GM23338 (cell line): Measurements from ENCODE around the gene KLHL6. TPM values are rescaled to one million over a fixed set of nuclear protein-coding genes. Genes with fewer than 3 reads are reported as not detected.

ENCODE experiments used
- ATAC-seq: fragments of 200-7000 bp; cut with Tn5 transposase; 3 replicates; pipeline ENCODE4 v1.9.1; 2020
- DNase-seq: peaks from one replicate; pipeline ENCODE4 v3.0.0-alpha.2; 2015; ENCODE audit warnings: low spot score
- H2AFZ ChIP-seq: fragments of 200-600 bp; sonication (generic); 2 replicates; pipeline ENCODE4 v1.8.0; 2016; ENCODE audit warnings: antibody characterized with exemption, mild to moderate bottlenecking, moderate library complexity
- H3F3A ChIP-seq: fragments of 200-600 bp; sonication (generic); replicated peaks from 2 replicates; pipeline ENCODE4 v1.8.0; 2017; ENCODE audit warnings: antibody characterized with exemption, mixed run types, low read depth
- H3K27ac ChIP-seq: fragments of 200-600 bp; sonication (generic); 2 replicates; pipeline ENCODE4 v1.6.1; 2016; ENCODE audit warnings: low read depth
- H3K27me3 ChIP-seq: fragments of 200-600 bp; sonication (generic); 2 replicates; pipeline ENCODE4 v1.8.0; 2016; ENCODE audit warnings: mild to moderate bottlenecking, mixed run types, moderate library complexity; ENCODE audit not compliant: insufficient read depth
- H3K36me3 ChIP-seq: fragments of 200-600 bp; sonication (generic); 2 replicates; pipeline ENCODE4 v1.8.0; 2016; ENCODE audit warnings: mild to moderate bottlenecking; ENCODE audit not compliant: insufficient read depth
- H3K4me1 ChIP-seq: fragments of 200-600 bp; sonication (generic); 2 replicates; pipeline ENCODE4 v1.8.0; 2016; ENCODE audit warnings: mild to moderate bottlenecking, moderate library complexity; ENCODE audit not compliant: insufficient read depth
- H3K4me2 ChIP-seq: fragments of 200-600 bp; sonication (generic); 2 replicates; pipeline ENCODE4 v1.7.1; 2017; ENCODE audit warnings: mixed run types
- H3K4me3 ChIP-seq: fragments of 200-600 bp; sonication (generic); 2 replicates; pipeline ENCODE4 v1.6.1; 2016; ENCODE audit warnings: mixed run types
- H3K79me2 ChIP-seq: fragments of 200-600 bp; sonication (generic); replicated peaks from 2 replicates; pipeline ENCODE4 v1.8.0; 2017; ENCODE audit warnings: mild to moderate bottlenecking; ENCODE audit not compliant: insufficient read depth
- H3K9me2 ChIP-seq: fragments of 200-600 bp; sonication (generic); 2 replicates; pipeline ENCODE4 v1.8.0; 2017; ENCODE audit not compliant: insufficient read depth
- H4K20me1 ChIP-seq: fragments of 200-600 bp; sonication (generic); replicated peaks from 2 replicates; pipeline ENCODE4 v1.8.0; 2017; ENCODE audit warnings: mild to moderate bottlenecking; ENCODE audit not compliant: insufficient read depth
- H3K27ac Mint-ChIP-seq: 2 replicates; pipeline ENCODE4 v1.8.0; 2020; ENCODE audit warnings: inconsistent platforms, mild to moderate bottlenecking, moderate library complexity, mixed read lengths
- H3K27me3 Mint-ChIP-seq: 3 replicates; pipeline ENCODE4 v1.8.0; 2022; ENCODE audit warnings: low read depth, mild to moderate bottlenecking, moderate library complexity, mixed read lengths, inconsistent platforms; ENCODE audit not compliant: insufficient read depth, poor library complexity
- H3K36me3 Mint-ChIP-seq: 3 replicates; pipeline ENCODE4 v1.8.0; 2021; ENCODE audit warnings: low read depth, mild to moderate bottlenecking, inconsistent platforms, moderate library complexity, mixed read lengths
- H3K4me1 Mint-ChIP-seq: 3 replicates; pipeline ENCODE4 v1.8.0; 2020; ENCODE audit warnings: mild to moderate bottlenecking, inconsistent platforms, mixed read lengths
- H3K4me3 Mint-ChIP-seq: 3 replicates; pipeline ENCODE4 v1.8.0; 2021; ENCODE audit warnings: moderate library complexity, mild to moderate bottlenecking, inconsistent platforms, mixed read lengths
- H3K9me3 Mint-ChIP-seq: 3 replicates; pipeline ENCODE4 v1.8.0; 2020; ENCODE audit warnings: moderate library complexity, mild to moderate bottlenecking, inconsistent platforms, mixed read lengths
- CREB1 ChIP-seq: fragments of 250-450 bp; sonication (Bioruptor Pico); IDR thresholded peaks from 2 replicates; pipeline ENCODE4 v1.5.0; 2020; ENCODE audit warnings: low read depth, mild to moderate bottlenecking, moderate library complexity
- EZH2 ChIP-seq: fragments of 200-600 bp; sonication (generic); IDR thresholded peaks from one replicate; pipeline ENCODE4 v1.8.0; 2017; ENCODE audit warnings: antibody characterized with exemption, mild to moderate bottlenecking, low read depth; ENCODE audit not compliant: unreplicated experiment
- EZH2phosphoT487 ChIP-seq: fragments of 200-600 bp; sonication (generic); IDR thresholded peaks from one replicate; pipeline ENCODE4 v1.8.1; 2018; ENCODE audit warnings: antibody characterized with exemption; ENCODE audit not compliant: unreplicated experiment
- JUNB ChIP-seq: IDR thresholded peaks from one replicate; pipeline ENCODE4 v1.6.1; 2016; ENCODE audit warnings: antibody characterized with exemption; ENCODE audit not compliant: unreplicated experiment
- NANOG ChIP-seq: IDR thresholded peaks from 2 replicates; pipeline ENCODE4 v1.6.1; 2016; ENCODE audit warnings: antibody characterized with exemption, borderline replicate concordance
- POLR2AphosphoS5 ChIP-seq: IDR thresholded peaks from 2 replicates; pipeline ENCODE4 v1.6.1; 2016; ENCODE audit warnings: antibody characterized with exemption, low read depth
- STAT1 ChIP-seq: IDR thresholded peaks from one replicate; pipeline ENCODE4 v1.6.1; 2016; ENCODE audit warnings: antibody characterized with exemption; ENCODE audit not compliant: unreplicated experiment
- ZNF114 ChIP-seq: fragments of 250-450 bp; sonication (Bioruptor Pico); IDR thresholded peaks from 2 replicates; pipeline ENCODE4 v1.5.0; 2020; ENCODE audit warnings: mild to moderate bottlenecking, moderate library complexity
- ZNF331 ChIP-seq: fragments of 250-450 bp; sonication (Bioruptor Pico); IDR thresholded peaks from 2 replicates; pipeline ENCODE4 v1.5.0; 2020; ENCODE audit warnings: low read depth, mild to moderate bottlenecking, moderate library complexity
- polyA plus RNA-seq: library from polyadenylated mRNA; unstranded; fragments of >200 nt; fragmentation: Nextera tagmentation; extraction: Ambion mirVana; gene quantifications from 2 replicates; pipeline ENCODE4 v1.2.1, GENCODE V29; 2016
- total RNA-seq: library from RNA; depleted of rRNA; stranded (reverse); fragments of >200 nt; shearing (Covaris generic); gene quantifications from 2 replicates; pipeline ENCODE4 v1.2.3, GENCODE V29; 2014
- TF ChIP-seq, protein P1 (sequence below), 2 experiments: fragments of 200-600 bp in 1 of 2; sonication (generic) in 1 of 2; conservative IDR thresholded peaks; 2 replicates each; pipeline versions ENCODE4 v1.5.1 to v1.6.1; 2016 to 2017; ENCODE audit warnings: antibody characterized with exemption in 2 of 2, low read depth in 2 of 2, mild to moderate bottlenecking in 2 of 2, moderate library complexity in 1 of 2
- TF ChIP-seq, protein P2 (sequence below): IDR thresholded peaks from 2 replicates; pipeline ENCODE4 v1.6.1; 2016; ENCODE audit warnings: antibody characterized with exemption
- TF ChIP-seq, protein P3 (sequence below): IDR thresholded peaks from one replicate; pipeline ENCODE4 v1.6.1; 2018; ENCODE audit warnings: antibody characterized with exemption; ENCODE audit not compliant: unreplicated experiment
- TF ChIP-seq, protein P4 (sequence below): fragments of 250-450 bp; sonication (Bioruptor Pico); IDR thresholded peaks from 2 replicates; pipeline ENCODE4 v1.5.0; 2020; ENCODE audit warnings: mild to moderate bottlenecking, moderate library complexity

KLHL6 gene
- total and polyA plus RNA-seq, 2 experiments from 2014 or later, result not detected

DNA sequence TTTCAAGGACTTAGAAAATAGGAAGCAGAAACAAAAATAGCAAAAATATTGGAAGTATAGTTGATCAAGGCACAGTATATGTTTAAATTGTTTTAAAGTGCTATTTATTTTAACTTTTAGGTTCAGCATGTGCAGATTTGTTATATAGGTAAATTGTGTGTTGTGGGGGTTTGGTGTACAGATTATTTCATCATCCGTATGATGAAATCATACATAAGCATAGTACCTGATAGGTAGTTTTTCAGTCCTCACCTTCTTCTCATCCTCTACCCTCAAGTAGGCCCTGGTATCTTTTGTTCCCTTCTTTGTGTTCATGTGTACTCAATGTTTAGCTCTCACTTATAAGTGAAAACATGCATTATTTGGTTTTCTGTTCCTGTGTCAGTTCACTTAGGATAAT is 50.9 kb downstream of the KLHL6 start:
- H3K9me2 ChIP-seq, result no peaks in the 10 kb centered on the region
- H3K27me3 ChIP-seq, result no peaks in the 10 kb centered on the region
- ATAC-seq (no peak), DNase-seq (no peak)
- no peak overlapping the region for H2AFZ ChIP-seq
- no peaks in the 10 kb centered on the region for H3K4me1 ChIP-seq
- Mint-ChIP-seq H3K4me1 (no peaks in the 10 kb centered on the region; the same call in 2 of the 3 replicates), H3K27ac (no peak overlapping the region), H3K27me3 (peaks cover 3% of the 10 kb centered on the region), H3K36me3 (no peaks in the 10 kb centered on the region; the same call in 2 of the 3 replicates), H3K4me3 (no peak overlapping the region), H3K9me3 (no peaks in the 10 kb centered on the region)
- H3K79me2 ChIP-seq, result no peaks in the 10 kb centered on the region
- no peak overlapping the region for H3K4me2 ChIP-seq
- no peaks in the 10 kb centered on the region for H3K36me3 ChIP-seq
- no peak overlapping the region for H3K27ac ChIP-seq
- TF ChIP-seq ZNF331 (CRISPR knock-in tag), result no peak
- TF ChIP-seq JUNB, result no peak
- TF ChIP-seq, protein P1, sequence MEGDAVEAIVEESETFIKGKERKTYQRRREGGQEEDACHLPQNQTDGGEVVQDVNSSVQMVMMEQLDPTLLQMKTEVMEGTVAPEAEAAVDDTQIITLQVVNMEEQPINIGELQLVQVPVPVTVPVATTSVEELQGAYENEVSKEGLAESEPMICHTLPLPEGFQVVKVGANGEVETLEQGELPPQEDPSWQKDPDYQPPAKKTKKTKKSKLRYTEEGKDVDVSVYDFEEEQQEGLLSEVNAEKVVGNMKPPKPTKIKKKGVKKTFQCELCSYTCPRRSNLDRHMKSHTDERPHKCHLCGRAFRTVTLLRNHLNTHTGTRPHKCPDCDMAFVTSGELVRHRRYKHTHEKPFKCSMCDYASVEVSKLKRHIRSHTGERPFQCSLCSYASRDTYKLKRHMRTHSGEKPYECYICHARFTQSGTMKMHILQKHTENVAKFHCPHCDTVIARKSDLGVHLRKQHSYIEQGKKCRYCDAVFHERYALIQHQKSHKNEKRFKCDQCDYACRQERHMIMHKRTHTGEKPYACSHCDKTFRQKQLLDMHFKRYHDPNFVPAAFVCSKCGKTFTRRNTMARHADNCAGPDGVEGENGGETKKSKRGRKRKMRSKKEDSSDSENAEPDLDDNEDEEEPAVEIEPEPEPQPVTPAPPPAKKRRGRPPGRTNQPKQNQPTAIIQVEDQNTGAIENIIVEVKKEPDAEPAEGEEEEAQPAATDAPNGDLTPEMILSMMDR (conservative IDR thresholded peaks at IDR 0.05; ENCODE audit: low read depth in 2 of 2), result no peak
- no peak for TF ChIP-seq CREB1 (CRISPR knock-in tag)
- no peak for TF ChIP-seq POLR2AphosphoS5
- no peak for TF ChIP-seq EZH2
- TF ChIP-seq, protein P2, sequence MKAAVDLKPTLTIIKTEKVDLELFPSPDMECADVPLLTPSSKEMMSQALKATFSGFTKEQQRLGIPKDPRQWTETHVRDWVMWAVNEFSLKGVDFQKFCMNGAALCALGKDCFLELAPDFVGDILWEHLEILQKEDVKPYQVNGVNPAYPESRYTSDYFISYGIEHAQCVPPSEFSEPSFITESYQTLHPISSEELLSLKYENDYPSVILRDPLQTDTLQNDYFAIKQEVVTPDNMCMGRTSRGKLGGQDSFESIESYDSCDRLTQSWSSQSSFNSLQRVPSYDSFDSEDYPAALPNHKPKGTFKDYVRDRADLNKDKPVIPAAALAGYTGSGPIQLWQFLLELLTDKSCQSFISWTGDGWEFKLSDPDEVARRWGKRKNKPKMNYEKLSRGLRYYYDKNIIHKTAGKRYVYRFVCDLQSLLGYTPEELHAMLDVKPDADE, result no peak
- no peak for TF ChIP-seq NANOG
- no peak for TF ChIP-seq STAT1
- TF ChIP-seq, protein P3, sequence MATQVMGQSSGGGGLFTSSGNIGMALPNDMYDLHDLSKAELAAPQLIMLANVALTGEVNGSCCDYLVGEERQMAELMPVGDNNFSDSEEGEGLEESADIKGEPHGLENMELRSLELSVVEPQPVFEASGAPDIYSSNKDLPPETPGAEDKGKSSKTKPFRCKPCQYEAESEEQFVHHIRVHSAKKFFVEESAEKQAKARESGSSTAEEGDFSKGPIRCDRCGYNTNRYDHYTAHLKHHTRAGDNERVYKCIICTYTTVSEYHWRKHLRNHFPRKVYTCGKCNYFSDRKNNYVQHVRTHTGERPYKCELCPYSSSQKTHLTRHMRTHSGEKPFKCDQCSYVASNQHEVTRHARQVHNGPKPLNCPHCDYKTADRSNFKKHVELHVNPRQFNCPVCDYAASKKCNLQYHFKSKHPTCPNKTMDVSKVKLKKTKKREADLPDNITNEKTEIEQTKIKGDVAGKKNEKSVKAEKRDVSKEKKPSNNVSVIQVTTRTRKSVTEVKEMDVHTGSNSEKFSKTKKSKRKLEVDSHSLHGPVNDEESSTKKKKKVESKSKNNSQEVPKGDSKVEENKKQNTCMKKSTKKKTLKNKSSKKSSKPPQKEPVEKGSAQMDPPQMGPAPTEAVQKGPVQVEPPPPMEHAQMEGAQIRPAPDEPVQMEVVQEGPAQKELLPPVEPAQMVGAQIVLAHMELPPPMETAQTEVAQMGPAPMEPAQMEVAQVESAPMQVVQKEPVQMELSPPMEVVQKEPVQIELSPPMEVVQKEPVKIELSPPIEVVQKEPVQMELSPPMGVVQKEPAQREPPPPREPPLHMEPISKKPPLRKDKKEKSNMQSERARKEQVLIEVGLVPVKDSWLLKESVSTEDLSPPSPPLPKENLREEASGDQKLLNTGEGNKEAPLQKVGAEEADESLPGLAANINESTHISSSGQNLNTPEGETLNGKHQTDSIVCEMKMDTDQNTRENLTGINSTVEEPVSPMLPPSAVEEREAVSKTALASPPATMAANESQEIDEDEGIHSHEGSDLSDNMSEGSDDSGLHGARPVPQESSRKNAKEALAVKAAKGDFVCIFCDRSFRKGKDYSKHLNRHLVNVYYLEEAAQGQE, result no peak
- TF ChIP-seq ZNF114 (CRISPR knock-in tag), result no peak
- TF ChIP-seq EZH2phosphoT487, result no peak
- TF ChIP-seq, protein P4, sequence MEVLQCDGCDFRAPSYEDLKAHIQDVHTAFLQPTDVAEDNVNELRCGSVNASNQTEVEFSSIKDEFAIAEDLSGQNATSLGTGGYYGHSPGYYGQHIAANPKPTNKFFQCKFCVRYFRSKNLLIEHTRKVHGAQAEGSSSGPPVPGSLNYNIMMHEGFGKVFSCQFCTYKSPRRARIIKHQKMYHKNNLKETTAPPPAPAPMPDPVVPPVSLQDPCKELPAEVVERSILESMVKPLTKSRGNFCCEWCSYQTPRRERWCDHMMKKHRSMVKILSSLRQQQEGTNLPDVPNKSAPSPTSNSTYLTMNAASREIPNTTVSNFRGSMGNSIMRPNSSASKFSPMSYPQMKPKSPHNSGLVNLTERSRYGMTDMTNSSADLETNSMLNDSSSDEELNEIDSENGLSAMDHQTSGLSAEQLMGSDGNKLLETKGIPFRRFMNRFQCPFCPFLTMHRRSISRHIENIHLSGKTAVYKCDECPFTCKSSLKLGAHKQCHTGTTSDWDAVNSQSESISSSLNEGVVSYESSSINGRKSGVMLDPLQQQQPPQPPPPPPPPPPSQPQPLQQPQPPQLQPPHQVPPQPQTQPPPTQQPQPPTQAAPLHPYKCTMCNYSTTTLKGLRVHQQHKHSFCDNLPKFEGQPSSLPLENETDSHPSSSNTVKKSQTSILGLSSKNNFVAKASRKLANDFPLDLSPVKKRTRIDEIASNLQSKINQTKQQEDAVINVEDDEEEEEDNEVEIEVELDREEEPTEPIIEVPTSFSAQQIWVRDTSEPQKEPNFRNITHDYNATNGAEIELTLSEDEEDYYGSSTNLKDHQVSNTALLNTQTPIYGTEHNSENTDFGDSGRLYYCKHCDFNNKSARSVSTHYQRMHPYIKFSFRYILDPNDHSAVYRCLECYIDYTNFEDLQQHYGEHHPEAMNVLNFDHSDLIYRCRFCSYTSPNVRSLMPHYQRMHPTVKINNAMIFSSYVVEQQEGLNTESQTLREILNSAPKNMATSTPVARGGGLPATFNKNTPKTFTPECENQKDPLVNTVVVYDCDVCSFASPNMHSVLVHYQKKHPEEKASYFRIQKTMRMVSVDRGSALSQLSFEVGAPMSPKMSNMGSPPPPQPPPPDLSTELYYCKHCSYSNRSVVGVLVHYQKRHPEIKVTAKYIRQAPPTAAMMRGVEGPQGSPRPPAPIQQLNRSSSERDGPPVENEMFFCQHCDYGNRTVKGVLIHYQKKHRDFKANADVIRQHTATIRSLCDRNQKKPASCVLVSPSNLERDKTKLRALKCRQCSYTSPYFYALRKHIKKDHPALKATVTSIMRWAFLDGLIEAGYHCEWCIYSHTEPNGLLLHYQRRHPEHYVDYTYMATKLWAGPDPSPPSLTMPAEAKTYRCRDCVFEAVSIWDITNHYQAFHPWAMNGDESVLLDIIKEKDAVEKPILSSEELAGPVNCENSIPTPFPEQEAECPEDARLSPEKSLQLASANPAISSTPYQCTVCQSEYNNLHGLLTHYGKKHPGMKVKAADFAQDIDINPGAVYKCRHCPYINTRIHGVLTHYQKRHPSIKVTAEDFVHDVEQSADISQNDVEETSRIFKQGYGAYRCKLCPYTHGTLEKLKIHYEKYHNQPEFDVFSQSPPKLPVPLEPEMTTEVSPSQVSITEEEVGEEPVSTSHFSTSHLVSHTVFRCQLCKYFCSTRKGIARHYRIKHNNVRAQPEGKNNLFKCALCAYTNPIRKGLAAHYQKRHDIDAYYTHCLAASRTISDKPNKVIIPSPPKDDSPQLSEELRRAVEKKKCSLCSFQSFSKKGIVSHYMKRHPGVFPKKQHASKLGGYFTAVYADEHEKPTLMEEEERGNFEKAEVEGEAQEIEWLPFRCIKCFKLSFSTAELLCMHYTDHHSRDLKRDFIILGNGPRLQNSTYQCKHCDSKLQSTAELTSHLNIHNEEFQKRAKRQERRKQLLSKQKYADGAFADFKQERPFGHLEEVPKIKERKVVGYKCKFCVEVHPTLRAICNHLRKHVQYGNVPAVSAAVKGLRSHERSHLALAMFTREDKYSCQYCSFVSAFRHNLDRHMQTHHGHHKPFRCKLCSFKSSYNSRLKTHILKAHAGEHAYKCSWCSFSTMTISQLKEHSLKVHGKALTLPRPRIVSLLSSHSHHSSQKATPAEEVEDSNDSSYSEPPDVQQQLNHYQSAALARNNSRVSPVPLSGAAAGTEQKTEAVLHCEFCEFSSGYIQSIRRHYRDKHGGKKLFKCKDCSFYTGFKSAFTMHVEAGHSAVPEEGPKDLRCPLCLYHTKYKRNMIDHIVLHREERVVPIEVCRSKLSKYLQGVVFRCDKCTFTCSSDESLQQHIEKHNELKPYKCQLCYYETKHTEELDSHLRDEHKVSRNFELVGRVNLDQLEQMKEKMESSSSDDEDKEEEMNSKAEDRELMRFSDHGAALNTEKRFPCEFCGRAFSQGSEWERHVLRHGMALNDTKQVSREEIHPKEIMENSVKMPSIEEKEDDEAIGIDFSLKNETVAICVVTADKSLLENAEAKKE (CRISPR knock-in tag), result no peak
- no peaks in the 10 kb centered on the region for H3F3A ChIP-seq
- H3K4me3 ChIP-seq, result no peak overlapping the region
- H4K20me1 ChIP-seq, result no peaks in the 10 kb centered on the region
